Measurements from ENCODE around the gene WDR88. TPM values are rescaled to one million over a fixed set of nuclear protein-coding genes. Genes with fewer than 3 reads are reported as not detected.

WDR88 gene
- total RNA-seq, 1 donor from 2014 or later, result not detected

DNA sequence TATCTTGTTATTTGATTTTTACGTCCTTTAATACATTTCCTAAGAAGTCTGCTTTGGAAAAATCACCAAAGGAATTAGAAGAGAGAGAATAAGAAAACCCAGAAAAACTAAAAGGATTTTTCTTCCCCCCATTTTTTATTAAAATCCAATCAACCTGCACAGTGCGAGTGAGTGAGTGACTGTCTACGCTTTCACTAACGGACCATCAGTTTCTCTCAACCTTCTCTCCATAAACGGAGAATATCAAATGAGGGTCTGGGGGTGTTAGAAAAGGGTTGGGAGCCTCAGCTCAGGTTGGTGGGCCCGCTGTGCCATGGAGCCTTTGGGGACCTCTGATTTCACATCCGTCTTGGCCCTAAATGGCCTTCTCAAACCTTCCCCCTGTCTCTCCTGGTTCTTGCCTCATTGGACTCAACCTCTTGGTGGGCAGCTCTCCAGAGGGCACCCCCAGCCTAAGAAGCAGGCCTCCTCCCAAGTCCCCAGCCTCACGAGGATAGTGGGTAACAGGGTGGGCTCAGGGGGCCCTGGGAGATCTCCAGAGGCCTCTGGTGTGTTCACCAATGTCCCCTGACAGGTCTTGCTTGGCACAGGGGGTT, 61.5 kb downstream of the WDR88 start:
- DNase-seq (ENCODE audit: extremely low spot score, unreplicated experiment), result no peak
- no peaks in the 10 kb centered on the region for H3K36me3 Mint-ChIP-seq
- peak overlapping the region; percentile 83 for H3K4me3 Mint-ChIP-seq
- no peak overlapping the region for H3K27ac Mint-ChIP-seq
- H3K9me3 Mint-ChIP-seq, result no peaks in the 10 kb centered on the region
- peaks cover 28% of the 10 kb centered on the region for H3K27me3 Mint-ChIP-seq
- TF ChIP-seq, protein P1, sequence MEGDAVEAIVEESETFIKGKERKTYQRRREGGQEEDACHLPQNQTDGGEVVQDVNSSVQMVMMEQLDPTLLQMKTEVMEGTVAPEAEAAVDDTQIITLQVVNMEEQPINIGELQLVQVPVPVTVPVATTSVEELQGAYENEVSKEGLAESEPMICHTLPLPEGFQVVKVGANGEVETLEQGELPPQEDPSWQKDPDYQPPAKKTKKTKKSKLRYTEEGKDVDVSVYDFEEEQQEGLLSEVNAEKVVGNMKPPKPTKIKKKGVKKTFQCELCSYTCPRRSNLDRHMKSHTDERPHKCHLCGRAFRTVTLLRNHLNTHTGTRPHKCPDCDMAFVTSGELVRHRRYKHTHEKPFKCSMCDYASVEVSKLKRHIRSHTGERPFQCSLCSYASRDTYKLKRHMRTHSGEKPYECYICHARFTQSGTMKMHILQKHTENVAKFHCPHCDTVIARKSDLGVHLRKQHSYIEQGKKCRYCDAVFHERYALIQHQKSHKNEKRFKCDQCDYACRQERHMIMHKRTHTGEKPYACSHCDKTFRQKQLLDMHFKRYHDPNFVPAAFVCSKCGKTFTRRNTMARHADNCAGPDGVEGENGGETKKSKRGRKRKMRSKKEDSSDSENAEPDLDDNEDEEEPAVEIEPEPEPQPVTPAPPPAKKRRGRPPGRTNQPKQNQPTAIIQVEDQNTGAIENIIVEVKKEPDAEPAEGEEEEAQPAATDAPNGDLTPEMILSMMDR (conservative IDR thresholded peaks at IDR 0.05), result no peak
- no peaks in the 10 kb centered on the region for H3K4me1 Mint-ChIP-seq (ENCODE audit: unreplicated experiment)

DNA sequence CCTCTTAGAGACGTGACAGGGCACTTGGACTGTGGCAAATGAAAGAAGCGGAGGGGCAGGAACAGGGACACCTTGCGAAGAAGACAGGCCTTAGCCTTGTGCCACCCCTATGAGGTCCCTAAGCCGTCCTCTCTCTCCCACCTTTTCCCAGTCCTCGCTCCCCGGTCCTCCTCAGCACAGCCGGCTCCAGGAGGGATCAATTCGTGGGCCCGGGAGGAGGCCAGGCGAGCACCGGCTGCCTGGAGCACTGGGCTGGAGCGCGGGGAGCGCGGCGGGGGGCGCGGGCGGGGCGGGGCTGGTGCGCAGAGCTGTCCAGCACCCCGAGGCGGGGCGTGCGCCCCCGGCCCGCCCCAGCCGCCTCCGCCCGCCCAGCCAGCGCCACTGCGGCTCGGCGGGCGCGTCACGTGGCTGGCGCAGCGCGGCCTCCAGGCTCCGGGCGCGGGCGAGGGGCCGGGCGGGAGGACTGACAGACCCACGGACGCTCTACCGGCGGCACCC, 62.0 kb downstream of the WDR88 start, which contains the start of gene LRP3:
Gene LRP3, plus strand, starts transcription at position 466 of the 498 bp plus-strand sequence. CDS start 456 bp downstream, outside the sequence.
- H3K4me1 Mint-ChIP-seq (ENCODE audit: unreplicated experiment), result no peaks in the 10 kb centered on the region
- H3K27ac Mint-ChIP-seq, result peak within 1 kb of the TSS; percentile 75
- no peaks in the 10 kb centered on the region for H3K9me3 Mint-ChIP-seq
- no peaks in the 10 kb centered on the region for H3K36me3 Mint-ChIP-seq
- peaks cover 28% of the 10 kb centered on the region for H3K27me3 Mint-ChIP-seq
- peak within 1 kb of the TSS; percentile 89 for H3K4me3 Mint-ChIP-seq
- TF ChIP-seq, protein P1 (conservative IDR thresholded peaks at IDR 0.05), result no peak
- DNase-seq (ENCODE audit: extremely low spot score, unreplicated experiment), result peak; percentile 67

DNA sequence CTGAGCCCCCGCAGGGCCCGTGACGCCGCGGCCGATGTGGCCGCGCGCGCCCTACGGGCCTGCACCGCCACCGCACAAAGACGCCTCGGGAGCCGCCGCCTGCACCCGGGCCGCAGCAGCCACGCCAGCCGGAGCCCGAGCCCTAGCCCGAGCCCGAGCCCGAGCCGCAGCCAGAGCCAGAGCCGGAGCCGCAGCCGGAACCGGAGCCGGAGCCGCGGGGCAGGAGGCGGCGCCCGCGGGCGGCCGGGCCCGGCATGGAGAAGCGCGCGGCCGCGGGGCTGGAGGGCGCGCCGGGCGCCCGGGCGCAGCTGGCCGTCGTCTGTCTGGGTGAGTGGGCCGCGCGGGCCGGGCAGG, 62.6 kb downstream of the WDR88 start:
- TF ChIP-seq, protein P1 (conservative IDR thresholded peaks at IDR 0.05), result no peak
- Mint-ChIP-seq H3K27me3 (peaks cover 28% of the 10 kb centered on the region), H3K4me1 (ENCODE audit: unreplicated experiment) (no peaks in the 10 kb centered on the region), H3K27ac (no peak overlapping the region), H3K4me3 (no peak overlapping the region), H3K9me3 (no peaks in the 10 kb centered on the region), H3K36me3 (no peaks in the 10 kb centered on the region)
- no peak for DNase-seq (ENCODE audit: extremely low spot score, unreplicated experiment)

DNA sequence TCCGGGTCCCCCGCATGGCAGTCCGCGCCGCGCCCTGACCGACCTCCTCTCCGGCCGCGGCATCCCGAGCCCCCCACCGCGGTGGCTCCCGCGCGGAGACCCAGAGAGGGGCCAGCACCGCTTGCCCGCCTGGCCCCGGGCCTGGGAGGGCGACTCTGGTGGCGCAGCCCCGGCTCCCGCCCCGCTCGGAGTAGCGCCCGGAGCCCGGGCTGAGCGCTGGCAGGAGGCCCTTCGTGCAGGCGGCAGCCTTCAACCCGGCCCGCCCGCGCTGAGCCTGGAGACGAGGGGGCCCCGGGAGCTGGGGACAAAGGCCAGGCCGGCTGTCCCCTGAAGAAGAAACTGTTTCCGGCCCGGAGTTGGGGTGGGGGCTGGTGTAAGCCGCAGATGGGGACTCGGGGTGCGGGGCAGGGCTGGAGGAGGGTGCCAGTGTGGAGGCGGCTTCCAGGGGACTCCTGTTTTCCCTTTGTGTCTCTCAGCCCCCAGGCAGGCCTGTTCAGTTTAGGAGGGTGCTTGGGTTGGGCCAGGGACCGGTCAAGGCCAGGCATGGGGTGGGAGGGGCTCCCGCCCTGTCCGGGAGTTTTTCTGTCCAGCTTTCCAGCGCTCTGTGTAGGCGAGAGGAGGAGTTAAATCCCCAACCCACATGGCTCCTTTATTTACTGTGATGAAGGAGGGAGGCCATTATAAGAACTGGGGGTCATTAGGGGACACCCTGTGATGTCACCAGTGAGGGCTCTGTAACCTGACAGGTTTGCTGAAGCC, 63.2 kb downstream of the WDR88 start:
- H3K9me3 Mint-ChIP-seq, result no peaks in the 10 kb centered on the region

DNA sequence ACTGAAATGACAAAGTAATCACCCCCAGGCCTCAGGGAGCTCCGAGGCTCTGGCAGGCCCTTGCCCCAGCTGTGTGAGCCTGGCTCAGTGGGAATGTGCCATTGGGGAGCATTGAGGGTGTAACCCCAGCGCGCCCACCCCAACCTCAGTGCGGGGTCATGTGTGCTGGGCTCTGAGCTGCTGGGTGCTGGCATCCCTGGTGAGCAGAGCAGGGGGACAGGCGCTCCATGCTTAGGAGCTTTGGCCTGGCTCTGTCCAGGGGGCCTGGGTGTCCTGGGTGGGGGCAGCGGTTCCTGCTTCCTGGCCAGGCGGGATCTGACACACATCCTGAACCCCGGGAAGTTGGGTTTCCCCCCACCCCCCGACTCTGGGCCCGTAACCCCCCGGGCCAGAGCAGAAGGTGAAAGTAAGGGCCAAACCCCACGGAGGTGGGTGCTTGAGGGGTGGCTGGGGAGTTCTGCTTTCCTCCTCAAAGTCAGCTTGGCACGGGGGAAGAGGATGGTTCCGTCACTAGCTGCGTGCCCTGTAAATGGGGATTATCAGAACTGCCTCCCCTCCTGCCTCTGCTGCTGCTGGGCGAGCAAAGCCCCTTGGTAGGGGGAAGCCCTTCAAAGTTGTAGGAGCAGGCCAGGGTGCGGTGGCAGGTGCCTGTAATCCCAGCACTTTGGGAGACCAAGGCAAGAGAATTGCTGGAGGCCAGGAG, 63.9 kb downstream of the WDR88 start:
- Mint-ChIP-seq H3K36me3 (no peaks in the 10 kb centered on the region), H3K27me3 (peaks cover 23% of the 10 kb centered on the region), H3K9me3 (no peaks in the 10 kb centered on the region), H3K27ac (peak overlapping the region; percentile 75), H3K4me1 (ENCODE audit: unreplicated experiment) (no peaks in the 10 kb centered on the region), H3K4me3 (peak overlapping the region; percentile 89)
- DNase-seq (ENCODE audit: extremely low spot score, unreplicated experiment), result peak; percentile 70
- TF ChIP-seq, protein P1 (conservative IDR thresholded peaks at IDR 0.05), result no peak

More for the DNA sequence above, 63.2 kb downstream of the WDR88 start:
- TF ChIP-seq, protein P1 (conservative IDR thresholded peaks at IDR 0.05), result no peak
- Mint-ChIP-seq H3K27me3 (peaks cover 28% of the 10 kb centered on the region), H3K4me3 (peak overlapping the region; percentile 89), H3K4me1 (ENCODE audit: unreplicated experiment) (no peaks in the 10 kb centered on the region), H3K36me3 (no peaks in the 10 kb centered on the region), H3K27ac (peak overlapping the region; percentile 75)
- peak; percentile 69 for DNase-seq (ENCODE audit: extremely low spot score, unreplicated experiment)
